ENCODE measurements around the gene PRRG3.

The PRRG3 gene

DNA sequence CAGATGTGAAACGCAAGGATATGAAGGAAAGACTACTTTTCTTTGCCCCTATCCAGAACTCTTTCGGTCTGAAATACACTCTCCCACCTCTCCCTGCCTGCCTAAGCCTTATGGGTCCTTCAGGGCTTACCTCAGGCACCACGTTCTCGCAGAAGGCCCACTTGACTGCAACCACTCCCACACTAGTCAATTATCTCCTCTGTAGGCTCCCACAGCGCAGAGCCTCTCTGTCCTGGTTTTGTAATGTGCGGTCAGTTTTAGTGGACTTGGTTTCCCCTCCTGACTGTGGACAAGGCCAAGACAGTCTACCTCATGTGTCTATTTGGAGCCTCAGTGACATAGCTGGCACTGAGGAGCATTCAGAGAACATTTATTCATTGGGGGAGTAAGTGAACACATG is 50.4 kb downstream of the PRRG3 start:
- TF ChIP-seq GATA2 (IDR thresholded peaks at IDR 0.05; ENCODE audit: low read depth, low read length) (no peak), GATA3 (IDR thresholded peaks at IDR 0.05; ENCODE audit: low read depth, low read length) (no peak)

DNA sequence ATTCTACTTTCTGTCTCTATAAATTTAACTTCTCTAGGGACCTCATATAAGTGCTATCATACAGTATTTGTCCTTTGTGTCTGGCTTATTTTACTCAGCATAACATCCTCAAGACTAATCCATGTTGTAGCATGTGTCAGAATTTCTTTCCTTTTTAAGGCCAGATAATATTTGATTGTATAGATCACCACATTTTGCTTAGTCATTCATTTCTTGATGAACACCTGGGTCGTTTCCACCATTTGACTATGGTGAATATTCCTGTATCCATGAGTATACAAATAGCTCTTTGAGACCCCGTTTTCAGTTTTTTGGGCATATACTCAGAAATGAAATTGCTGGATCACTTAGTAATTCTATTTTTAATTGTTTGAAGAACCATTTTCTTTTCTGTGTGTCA is 51.2 kb downstream of the PRRG3 start:
- no peak for TF ChIP-seq GATA3 (IDR thresholded peaks at IDR 0.05; ENCODE audit: low read depth, low read length)
- no peak for TF ChIP-seq GATA2 (IDR thresholded peaks at IDR 0.05; ENCODE audit: low read depth, low read length)

DNA sequence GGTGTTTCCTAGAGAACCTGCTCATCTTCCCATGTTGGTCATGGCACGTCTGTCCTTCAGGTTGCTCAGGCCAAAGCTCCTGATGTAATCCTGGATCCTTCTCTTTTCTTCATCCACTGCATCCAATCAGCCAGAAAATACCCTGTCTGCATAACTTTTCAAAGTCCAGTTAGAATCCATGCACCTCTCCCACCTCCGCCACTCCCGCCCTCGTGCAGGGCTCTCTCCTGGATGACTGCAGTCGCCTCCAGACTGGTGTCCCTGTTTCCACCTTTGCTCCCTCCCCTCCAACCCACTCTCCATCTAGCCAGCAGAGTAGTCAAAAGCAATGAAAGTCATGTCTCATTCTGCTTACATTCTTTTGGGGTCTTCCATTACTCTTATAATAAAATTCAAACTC is 55.3 kb downstream of the PRRG3 start:
- no peak for TF ChIP-seq GATA2 (IDR thresholded peaks at IDR 0.05; ENCODE audit: low read depth, low read length)
- no peak for TF ChIP-seq GATA3 (IDR thresholded peaks at IDR 0.05; ENCODE audit: low read depth, low read length)

DNA sequence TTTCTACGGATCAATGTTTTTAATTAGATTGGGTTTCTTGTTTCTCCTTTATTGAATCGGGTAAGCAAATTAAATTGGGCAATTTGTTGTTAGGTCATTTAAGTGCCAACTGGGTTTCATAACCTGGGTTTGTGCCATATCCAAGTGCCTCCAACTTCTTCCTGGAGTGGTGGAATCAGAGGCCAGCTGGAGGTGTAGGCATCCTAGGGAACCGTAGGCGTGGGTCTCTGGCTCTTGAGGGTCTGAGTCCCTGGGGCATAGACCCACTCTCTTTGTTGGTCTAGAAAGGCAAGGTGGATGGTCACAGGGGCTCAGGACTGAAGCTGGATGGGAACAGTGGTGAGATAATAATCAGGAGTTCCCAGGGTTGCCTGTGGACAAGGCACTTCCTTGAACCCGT is 57.6 kb downstream of the PRRG3 start:
- TF ChIP-seq GATA3 (IDR thresholded peaks at IDR 0.05; ENCODE audit: low read depth, low read length) (no peak), GATA2 (IDR thresholded peaks at IDR 0.05; ENCODE audit: low read depth, low read length) (no peak)

DNA sequence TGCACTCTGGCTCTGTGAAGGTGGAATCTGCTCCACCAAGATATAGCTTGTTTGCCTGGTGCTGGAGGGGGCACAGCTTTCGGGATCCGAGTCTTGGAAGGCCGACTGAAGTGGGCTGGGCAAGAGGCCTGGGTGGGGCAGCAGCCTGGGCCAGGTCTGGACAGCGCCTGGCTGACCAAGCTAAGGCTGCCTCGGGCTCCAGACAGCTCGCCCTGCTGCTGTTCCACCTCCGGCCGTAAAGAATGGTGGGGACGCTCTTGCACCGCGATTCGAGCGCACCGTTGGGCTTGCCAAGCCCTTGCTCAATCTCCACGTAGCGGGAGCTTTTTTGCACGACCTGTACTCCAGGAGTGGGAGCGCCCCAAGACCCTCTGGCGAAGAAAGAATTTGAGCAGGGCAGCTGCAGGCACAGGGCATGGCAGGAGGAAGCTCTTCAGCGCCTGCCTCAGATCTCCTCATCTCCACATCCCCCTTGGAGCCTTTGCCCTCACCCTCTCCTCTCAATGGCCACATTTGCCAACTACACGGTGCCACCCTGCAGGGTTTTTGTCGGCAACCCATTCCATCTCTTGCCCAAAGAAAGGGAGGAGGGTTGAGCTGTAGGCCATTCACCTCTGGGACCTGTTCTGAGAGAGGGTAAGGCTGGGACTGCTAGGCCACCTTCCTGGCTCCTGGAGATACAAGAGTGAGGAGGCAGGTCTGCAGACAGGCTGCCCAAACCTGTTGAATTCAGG is 58.2 kb downstream of the PRRG3 start:
- TF ChIP-seq GATA3 (IDR thresholded peaks at IDR 0.05; ENCODE audit: low read depth, low read length) (no peak), GATA2 (IDR thresholded peaks at IDR 0.05; ENCODE audit: low read depth, low read length) (no peak)

DNA sequence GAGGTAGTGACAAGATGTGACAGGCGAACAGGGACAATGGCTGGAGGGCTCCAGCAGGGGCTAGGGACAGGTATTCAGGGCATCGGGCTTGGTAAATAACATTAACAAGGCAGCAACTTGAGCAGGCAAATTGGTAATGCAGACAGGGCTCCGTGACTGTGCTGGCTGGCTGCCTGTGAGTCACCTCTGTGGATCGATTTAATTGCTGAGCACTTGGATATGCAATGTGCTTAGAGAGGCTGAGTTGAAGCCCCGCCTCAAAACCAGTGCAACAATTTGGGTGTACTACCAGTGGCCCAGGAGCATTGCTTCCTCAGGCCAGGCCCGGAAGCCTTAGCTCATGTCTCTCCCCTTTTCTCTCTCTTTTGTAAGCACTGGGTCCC is 58.8 kb downstream of the PRRG3 start:
- TF ChIP-seq GATA3 (IDR thresholded peaks at IDR 0.05; ENCODE audit: low read depth, low read length) (no peak), GATA2 (IDR thresholded peaks at IDR 0.05; ENCODE audit: low read depth, low read length) (no peak)

DNA sequence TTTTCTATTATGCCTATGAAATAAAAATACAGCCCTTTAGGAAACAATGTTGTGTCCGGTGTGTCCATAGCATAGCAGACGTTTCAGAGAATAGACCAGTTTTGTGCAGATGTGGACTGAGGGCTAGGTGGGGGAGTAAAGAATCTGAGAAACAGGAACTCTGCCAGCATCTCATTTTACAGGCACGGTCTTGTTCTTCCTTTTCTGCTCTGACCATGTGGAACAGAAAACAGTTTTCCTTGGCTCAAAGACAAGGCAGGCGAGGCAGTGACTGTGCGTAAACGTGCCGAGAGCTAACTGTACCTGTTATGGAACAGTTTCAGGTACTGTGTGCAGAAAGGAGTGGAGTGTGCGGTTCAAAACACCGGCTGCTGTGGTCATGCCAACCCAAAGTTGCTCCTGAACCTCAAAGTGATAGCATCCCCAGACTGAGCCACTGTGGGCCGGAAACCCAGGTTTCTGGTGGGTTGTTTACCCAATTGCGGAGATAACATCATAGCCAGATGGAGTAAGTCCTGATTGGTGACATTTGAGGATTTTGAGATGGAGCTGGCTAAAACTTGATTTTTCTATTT is 59.5 kb downstream of the PRRG3 start:
- TF ChIP-seq GATA2 (IDR thresholded peaks at IDR 0.05; ENCODE audit: low read depth, low read length) (no peak), GATA3 (IDR thresholded peaks at IDR 0.05; ENCODE audit: low read depth, low read length) (no peak)

Data from SH-SY5Y (cell line).